K562 (cell line): ENCODE data around the gene DESI2. TPM values are rescaled to one million over a fixed set of nuclear protein-coding genes. Genes with fewer than 3 reads are reported as not detected.

ENCODE experiments used
- E2F8 ChIP-seq: fragments of 450-650 bp; IDR thresholded peaks from 2 replicates; pipeline ENCODE4 v1.7.1; 2018; ENCODE audit warnings: mild to moderate bottlenecking, low read depth; ENCODE audit not compliant: partially characterized antibody
- HES1 ChIP-seq: fragments of 450-650 bp; IDR thresholded peaks from 2 replicates; pipeline ENCODE4 v1.6.1; 2016; ENCODE audit warnings: low read depth, mild to moderate bottlenecking, moderate library complexity
- MCM5 ChIP-seq: fragments of 450-650 bp; IDR thresholded peaks from 2 replicates; pipeline ENCODE4 v1.6.1; 2016; ENCODE audit warnings: low read depth
- NBN ChIP-seq: fragments of 450-650 bp; IDR thresholded peaks from 2 replicates; pipeline ENCODE4 v1.6.1; 2016; ENCODE audit warnings: low read depth, mild to moderate bottlenecking
- TFAM ChIP-seq: fragments of 250-450 bp; sonication (Bioruptor Pico); conservative IDR thresholded peaks from 2 replicates; pipeline ENCODE4 v1.5.0; 2021; ENCODE audit warnings: mild to moderate bottlenecking, moderate library complexity
- ZNF436 ChIP-seq: fragments of 250-450, 450-650 bp; sonication (Bioruptor Pico); formaldehyde crosslinking; IDR thresholded peaks from 2 replicates; pipeline ENCODE4 v1.7.0; 2020; ENCODE audit warnings: mild to moderate bottlenecking
- polyA plus RNA-seq, 8 experiments: library from polyadenylated mRNA; depleted of rRNA in 4 of 8; stranded (reverse) in 5 of 8; unstranded in 3 of 8; fragments of >200 nt; fragmentation: Nextera tagmentation in 2 of 8; fragmentation: Illumina TruSeq in 1 of 8; extraction: Ambion mirVana in 2 of 8; extraction: Trizol in 1 of 8; gene quantifications; 2 replicates each; pipeline versions ENCODE4 v1.2.1 to v1.2.3, GENCODE V29; 2011 to 2014; ENCODE audit warnings: inconsistent platforms in 1 of 8, missing spikeins in 1 of 8
- total RNA-seq, 7 experiments: library from RNA; depleted of rRNA in 6 of 7; stranded (reverse); fragments of >200 nt in 6 of 7; fragmentation: Illumina TruSeq in 2 of 7; extraction: Trizol in 2 of 7; gene quantifications; 2 replicates each; pipeline versions ENCODE4 v1.2.1 to v1.2.3, GENCODE V29; 2011 to 2021; ENCODE audit warnings: low replicate concordance in 1 of 7

Gene DESI2
- total and polyA plus RNA-seq, 9 of the 15 experiments (the other 6 are each of a cell fraction or from before 2014, with no cell fraction given) = 17.4 to 59.4 (median 38.4) TPM

GRCh38 chr1:244727871-244728474 lies 75.0 kb downstream of the DESI2 start (continued):
- TF ChIP-seq E2F8 (no peak), MCM5 (no peak), NBN (no peak), ZNF436 (CRISPR knock-in tag) (no peak), TFAM (CRISPR knock-in tag) (no peak), HES1 (no peak)
